ENCODE data around the gene TOP1. TPM values are rescaled to one million over a fixed set of nuclear protein-coding genes. Genes with fewer than 3 reads are reported as not detected.
A peak's percentile ranks its signal among the peaks of the same experiment; 100 is the strongest.

The TOP1 gene
- total RNA-seq, 1 donor from 2014 or later = 90.8 TPM

DNA sequence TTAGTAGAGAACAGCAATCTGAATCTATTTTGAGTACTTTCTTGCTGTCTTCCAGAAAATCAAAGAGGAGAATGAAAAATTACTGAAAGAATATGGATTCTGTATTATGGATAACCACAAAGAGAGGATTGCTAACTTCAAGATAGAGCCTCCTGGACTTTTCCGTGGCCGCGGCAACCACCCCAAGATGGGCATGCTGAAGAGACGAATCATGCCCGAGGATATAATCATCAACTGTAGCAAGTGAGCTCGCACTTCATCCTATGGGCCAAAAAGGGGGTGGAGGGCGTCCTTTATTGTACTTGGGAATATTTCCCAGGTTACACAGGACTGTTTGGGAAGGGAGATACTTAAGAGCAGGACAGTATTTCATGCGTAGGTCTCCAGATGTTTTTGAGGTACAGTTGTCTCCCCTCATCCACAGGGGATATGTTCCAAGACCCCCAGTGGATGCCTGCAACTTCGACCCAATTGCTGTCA is 71.4 kb downstream of the TOP1 start:
- Mint-ChIP-seq H3K36me3 (ENCODE audit: insufficient read depth) (peaks cover 31% of the 10 kb centered on the region), H3K27me3 (no peaks in the 10 kb centered on the region)
- TF ChIP-seq, protein P1, sequence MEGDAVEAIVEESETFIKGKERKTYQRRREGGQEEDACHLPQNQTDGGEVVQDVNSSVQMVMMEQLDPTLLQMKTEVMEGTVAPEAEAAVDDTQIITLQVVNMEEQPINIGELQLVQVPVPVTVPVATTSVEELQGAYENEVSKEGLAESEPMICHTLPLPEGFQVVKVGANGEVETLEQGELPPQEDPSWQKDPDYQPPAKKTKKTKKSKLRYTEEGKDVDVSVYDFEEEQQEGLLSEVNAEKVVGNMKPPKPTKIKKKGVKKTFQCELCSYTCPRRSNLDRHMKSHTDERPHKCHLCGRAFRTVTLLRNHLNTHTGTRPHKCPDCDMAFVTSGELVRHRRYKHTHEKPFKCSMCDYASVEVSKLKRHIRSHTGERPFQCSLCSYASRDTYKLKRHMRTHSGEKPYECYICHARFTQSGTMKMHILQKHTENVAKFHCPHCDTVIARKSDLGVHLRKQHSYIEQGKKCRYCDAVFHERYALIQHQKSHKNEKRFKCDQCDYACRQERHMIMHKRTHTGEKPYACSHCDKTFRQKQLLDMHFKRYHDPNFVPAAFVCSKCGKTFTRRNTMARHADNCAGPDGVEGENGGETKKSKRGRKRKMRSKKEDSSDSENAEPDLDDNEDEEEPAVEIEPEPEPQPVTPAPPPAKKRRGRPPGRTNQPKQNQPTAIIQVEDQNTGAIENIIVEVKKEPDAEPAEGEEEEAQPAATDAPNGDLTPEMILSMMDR (IDR thresholded peaks at IDR 0.05; ENCODE audit: unreplicated experiment) = no peak

DNA sequence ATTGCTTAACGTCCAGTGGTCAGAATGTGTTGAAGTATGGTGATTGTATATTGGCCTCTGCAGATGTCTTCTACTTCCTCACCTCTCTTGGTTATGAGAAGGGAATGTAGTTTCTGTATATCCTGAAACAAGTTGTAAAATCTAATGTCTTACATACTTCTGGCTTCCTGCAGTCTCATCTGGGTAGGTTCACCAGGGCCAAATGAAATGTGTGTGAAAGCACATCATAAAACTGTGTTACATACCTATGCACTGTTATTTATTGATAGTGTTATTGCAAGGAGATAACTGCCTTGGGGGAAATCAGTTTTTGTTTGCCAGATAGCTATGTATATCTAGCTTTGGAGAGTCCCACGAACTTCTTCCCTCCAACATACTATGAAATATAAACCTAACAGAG is 73.0 kb downstream of the TOP1 start:
- peaks cover 7% of the 10 kb centered on the region for H3K4me1 Mint-ChIP-seq (ENCODE audit: low read depth)

More for the DNA sequence above, 71.4 kb downstream of the TOP1 start:
- H3K27ac Mint-ChIP-seq = peak overlapping the region; percentile 33
- no peaks in the 10 kb centered on the region for H3K9me3 Mint-ChIP-seq (ENCODE audit: low read depth)
- DNase-seq (ENCODE audit: low spot score, unreplicated experiment) = no peak
- no peak overlapping the region for H3K4me3 Mint-ChIP-seq (ENCODE audit: low read depth)
- peaks cover 7% of the 10 kb centered on the region for H3K4me1 Mint-ChIP-seq (ENCODE audit: low read depth)

DNA sequence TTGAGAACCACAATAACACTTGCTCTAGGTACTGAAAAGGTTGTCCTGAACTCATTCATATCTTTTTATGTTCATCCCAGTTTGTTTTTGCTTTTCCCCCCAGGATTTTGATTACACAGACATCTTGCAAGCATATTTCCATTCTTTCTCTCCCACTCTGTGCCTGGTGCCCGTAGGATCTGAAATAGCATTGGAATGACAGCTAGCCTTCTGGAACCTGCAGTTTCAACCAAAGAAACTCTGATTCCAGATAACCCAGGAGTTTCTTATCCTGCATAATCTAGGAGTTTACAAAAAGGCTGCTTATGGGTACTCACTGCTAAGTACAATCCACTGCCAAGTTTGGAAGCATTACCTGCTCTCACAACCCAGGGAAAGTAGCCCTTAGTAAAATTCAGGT is 79.9 kb downstream of the TOP1 start:
- no peak overlapping the region for H3K4me3 Mint-ChIP-seq (ENCODE audit: low read depth)
- TF ChIP-seq, protein P1 (IDR thresholded peaks at IDR 0.05; ENCODE audit: unreplicated experiment) = no peak
- no peak for DNase-seq (ENCODE audit: low spot score, unreplicated experiment)
- peaks cover 9% of the 10 kb centered on the region for H3K4me1 Mint-ChIP-seq (ENCODE audit: low read depth)
- peaks cover 33% of the 10 kb centered on the region for H3K36me3 Mint-ChIP-seq (ENCODE audit: insufficient read depth)
- H3K9me3 Mint-ChIP-seq (ENCODE audit: low read depth) = no peaks in the 10 kb centered on the region
- no peaks in the 10 kb centered on the region for H3K27me3 Mint-ChIP-seq
- H3K27ac Mint-ChIP-seq = no peak overlapping the region

More for the DNA sequence above, 73.0 kb downstream of the TOP1 start:
- peaks cover 29% of the 10 kb centered on the region for H3K36me3 Mint-ChIP-seq (ENCODE audit: insufficient read depth)
- no peak for DNase-seq (ENCODE audit: low spot score, unreplicated experiment)
- H3K27me3 Mint-ChIP-seq = no peaks in the 10 kb centered on the region
- H3K9me3 Mint-ChIP-seq (ENCODE audit: low read depth) = no peaks in the 10 kb centered on the region
- H3K27ac Mint-ChIP-seq = no peak overlapping the region
- H3K4me3 Mint-ChIP-seq (ENCODE audit: low read depth) = no peak overlapping the region
- TF ChIP-seq, protein P1 (IDR thresholded peaks at IDR 0.05; ENCODE audit: unreplicated experiment) = no peak

DNA sequence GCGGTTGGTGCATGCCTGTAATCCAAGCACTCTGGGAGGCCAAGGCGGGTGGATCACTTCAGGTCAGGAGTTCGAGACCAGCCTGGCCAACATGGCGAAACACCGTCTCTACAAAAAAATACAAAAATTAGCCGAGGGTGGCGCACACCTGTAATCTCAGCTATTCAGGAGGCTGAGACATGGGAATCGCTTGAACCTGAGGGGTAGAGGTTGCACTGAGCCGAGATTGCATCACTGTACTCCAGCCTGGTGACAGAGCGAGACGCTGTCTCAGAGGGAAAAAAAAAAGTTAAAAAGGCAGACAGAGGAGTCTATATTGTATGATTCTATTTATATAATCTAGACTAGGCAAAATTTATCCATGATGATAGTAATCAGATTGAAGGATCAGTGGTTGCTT is 81.4 kb downstream of the TOP1 start:
- Mint-ChIP-seq H3K4me1 (ENCODE audit: low read depth) (peaks cover 14% of the 10 kb centered on the region), H3K27ac (no peak overlapping the region), H3K27me3 (no peaks in the 10 kb centered on the region), H3K36me3 (ENCODE audit: insufficient read depth) (peaks cover 36% of the 10 kb centered on the region), H3K9me3 (ENCODE audit: low read depth) (no peaks in the 10 kb centered on the region), H3K4me3 (ENCODE audit: low read depth) (no peak overlapping the region)
- TF ChIP-seq, protein P1 (IDR thresholded peaks at IDR 0.05; ENCODE audit: unreplicated experiment) = no peak
- DNase-seq (ENCODE audit: low spot score, unreplicated experiment) = no peak

DNA sequence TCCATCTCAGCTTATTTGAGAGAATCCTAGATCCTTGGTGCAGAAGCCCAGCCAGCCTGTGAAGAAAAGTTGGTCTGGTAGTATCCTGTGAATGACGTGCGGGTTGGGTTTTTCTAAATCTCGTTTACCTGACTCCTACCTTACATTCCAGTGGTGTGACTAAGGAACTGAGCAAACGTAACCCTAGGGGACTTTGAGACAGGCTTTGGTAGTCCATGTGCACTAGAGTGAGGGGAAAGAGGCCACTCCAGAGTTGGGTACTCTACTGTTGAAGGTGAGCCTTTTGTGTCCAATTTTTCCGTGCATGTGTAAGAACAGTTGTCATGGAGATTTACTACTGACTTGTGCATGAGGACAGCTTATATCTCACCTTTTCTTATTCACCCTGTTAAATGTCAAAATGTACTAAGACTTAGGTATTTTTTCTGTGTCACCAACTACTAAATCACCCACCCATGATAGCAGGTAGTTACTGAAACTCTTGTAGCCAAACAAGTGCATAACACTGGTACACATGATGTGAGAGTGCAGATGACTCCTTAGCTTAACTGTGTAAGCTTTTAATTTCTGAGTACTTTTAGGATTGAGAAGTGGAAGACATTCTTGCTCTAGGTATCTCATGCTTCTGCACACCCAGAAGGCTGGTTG is 82.4 kb downstream of the TOP1 start:
- H3K27ac Mint-ChIP-seq = peak overlapping the region; percentile 85
- H3K36me3 Mint-ChIP-seq (ENCODE audit: insufficient read depth) = peaks cover 43% of the 10 kb centered on the region
- H3K9me3 Mint-ChIP-seq (ENCODE audit: low read depth) = no peaks in the 10 kb centered on the region
- no peaks in the 10 kb centered on the region for H3K27me3 Mint-ChIP-seq
- TF ChIP-seq, protein P1 (IDR thresholded peaks at IDR 0.05; ENCODE audit: unreplicated experiment) = no peak
- no peak overlapping the region for H3K4me3 Mint-ChIP-seq (ENCODE audit: low read depth)
- peaks cover 24% of the 10 kb centered on the region for H3K4me1 Mint-ChIP-seq (ENCODE audit: low read depth)
- no peak for DNase-seq (ENCODE audit: low spot score, unreplicated experiment)

All from progenitor cell of endocrine pancreas (in vitro differentiated cells).